H1 (cell line): ENCODE measurements around the gene PREX1. TPM values are rescaled to one million over a fixed set of nuclear protein-coding genes. Genes with fewer than 3 reads are reported as not detected.

Experiments
- CTCF ChIA-PET: fragments of 300-600 bp; sonication (Branson Sonifier 250); formaldehyde crosslinking; loops from one replicate; lab custom pipeline; 2021; ENCODE audit not compliant: partially characterized antibody; lab: Charles Lee
- POLR2A ChIA-PET: fragments of 300-600 bp; sonication (Branson Sonifier 250); formaldehyde crosslinking; loops from one replicate; lab custom pipeline; 2021; ENCODE audit warnings: inconsistent platforms; ENCODE audit not compliant: partially characterized antibody; lab: Charles Lee
- DNase-seq, 2 experiments: peaks; one replicate each; pipeline versions ENCODE4 v3.0.0 to v3.0.0-alpha.2; 2010 to 2022; ENCODE audit warnings: low spot score in 2 of 2, low read depth in 1 of 2, mixed read lengths in 1 of 2
- FAIRE-seq: peaks from 2 replicates; lab custom pipeline; 2011; peaks lifted over from hg19 to GRCh38; lab: Jason Lieb, UNC
- H2AFZ ChIP-seq: 2 replicates; pipeline ENCODE4 v1.8.1; 2012; ENCODE audit warnings: low read length, inconsistent platforms
- H2AK5ac ChIP-seq: 2 replicates; pipeline ENCODE4 v1.6.1; 2013; ENCODE audit warnings: low read depth, low read length
- H2BK120ac ChIP-seq: replicated peaks from 2 replicates; pipeline ENCODE3; 2013; ENCODE audit warnings: low read depth, low read length, inconsistent platforms
- H2BK12ac ChIP-seq: 2 replicates; pipeline ENCODE4 v1.6.1; 2013; ENCODE audit warnings: low read depth, low read length
- H2BK15ac ChIP-seq: 2 replicates; pipeline ENCODE4 v1.6.1; 2013; ENCODE audit warnings: low read length
- H2BK20ac ChIP-seq: 2 replicates; pipeline ENCODE4 v1.6.1; 2013; ENCODE audit warnings: low read length
- H2BK5ac ChIP-seq: 2 replicates; pipeline ENCODE4 v1.6.1; 2013; ENCODE audit warnings: low read depth, low read length
- H3K14ac ChIP-seq: 2 replicates; pipeline ENCODE4 v1.6.1; 2013; ENCODE audit warnings: inconsistent platforms; ENCODE audit not compliant: insufficient read length
- H3K18ac ChIP-seq: 2 replicates; pipeline ENCODE4 v1.6.1; 2013; ENCODE audit warnings: low read length; ENCODE audit errors: extremely low read depth
- H3K23ac ChIP-seq: 2 replicates; pipeline ENCODE4 v1.6.1; 2013; ENCODE audit warnings: inconsistent platforms; ENCODE audit not compliant: insufficient read length
- H3K23me2 ChIP-seq: 2 replicates; pipeline ENCODE4 v1.6.1; 2013; ENCODE audit warnings: low read depth, low read length
- H3K27ac ChIP-seq: 2 replicates; pipeline ENCODE4 v1.6.1; 2011; ENCODE audit warnings: low read depth, low read length, inconsistent platforms
- H3K27me3 ChIP-seq, 4 experiments: replicated peaks in 1 of 4; 1 replicate in 1 of 4; 2 replicates in 3 of 4; pipeline versions ENCODE4 v1.6.1 to v1.8.1; 2011 to 2013; ENCODE audit warnings: low read length in 3 of 4, mild to moderate bottlenecking in 3 of 4, inconsistent platforms in 2 of 4, mixed read lengths in 2 of 4, moderate library complexity in 1 of 4; ENCODE audit not compliant: control insufficient read depth in 3 of 4, insufficient read depth in 3 of 4; ENCODE audit errors: extremely low read depth in 1 of 4
- H3K36me3 ChIP-seq, 4 experiments: 2 replicates each; pipeline versions ENCODE4 v1.6.1 to v1.8.1; 2011 to 2013; ENCODE audit warnings: mild to moderate bottlenecking in 4 of 4, low read length in 3 of 4, moderate library complexity in 2 of 4, control low read depth in 1 of 4, inconsistent platforms in 1 of 4; ENCODE audit not compliant: insufficient read depth in 4 of 4, control insufficient read depth in 2 of 4
- H3K4ac ChIP-seq: replicated peaks from 2 replicates; pipeline ENCODE3; 2013; ENCODE audit warnings: low read length, low read depth, mixed read lengths, inconsistent platforms; ENCODE audit not compliant: insufficient read length
- H3K4me1 ChIP-seq, 4 experiments: replicated peaks in 1 of 4; 1 replicate in 1 of 4; 2 replicates in 3 of 4; pipeline versions ENCODE4 v1.6.1 to v1.8.1; 2011 to 2013; ENCODE audit warnings: low read length in 3 of 4, inconsistent platforms in 2 of 4, mixed read lengths in 1 of 4; ENCODE audit not compliant: insufficient read depth in 4 of 4, control insufficient read depth in 3 of 4
- H3K4me2 ChIP-seq, 2 experiments: 2 replicates each; pipeline versions ENCODE4 v1.6.1 to v1.8.1; 2011 to 2013; ENCODE audit warnings: low read depth in 2 of 2, low read length in 2 of 2, control low read depth in 1 of 2, inconsistent platforms in 1 of 2, mild to moderate bottlenecking in 1 of 2; ENCODE audit not compliant: insufficient read depth in 1 of 2
- H3K4me3 ChIP-seq, 4 experiments: fragments of 200-600, 300-600 bp in 1 of 4; sonication (generic), shearing (Covaris generic), sonication (Bioruptor Twin) in 1 of 4; 2 replicates each; pipeline versions ENCODE4 v1.5.1 to v1.8.1; 2011 to 2016; ENCODE audit warnings: low read length in 4 of 4, low read depth in 3 of 4, control low read depth in 2 of 4, inconsistent platforms in 2 of 4, mild to moderate bottlenecking in 2 of 4, mixed read lengths in 1 of 4, moderate library complexity in 1 of 4; ENCODE audit not compliant: insufficient read depth in 2 of 4; ENCODE audit errors: extremely low read depth in 1 of 4
- H3K56ac ChIP-seq: replicated peaks from 2 replicates; pipeline ENCODE3; 2013; ENCODE audit warnings: low read depth, mild to moderate bottlenecking, mixed read lengths, low read length, inconsistent platforms; ENCODE audit not compliant: insufficient read length
- H3K79me1 ChIP-seq: 2 replicates; pipeline ENCODE4 v1.6.1; 2013; ENCODE audit warnings: low read depth, low read length, control low read depth
- H3K79me2 ChIP-seq, 2 experiments: 2 replicates each; pipeline versions ENCODE4 v1.6.1 to v1.8.1; 2012 to 2013; ENCODE audit warnings: low read length in 2 of 2, mild to moderate bottlenecking in 2 of 2, inconsistent platforms in 1 of 2; ENCODE audit not compliant: insufficient read depth in 2 of 2, control insufficient read depth in 1 of 2
- H3K9ac ChIP-seq, 4 experiments: replicated peaks in 1 of 4; 1 replicate in 1 of 4; 2 replicates in 3 of 4; pipeline versions ENCODE4 v1.6.1 to v1.8.1; 2011 to 2013; ENCODE audit warnings: low read depth in 3 of 4, low read length in 3 of 4, control low read depth in 2 of 4, mild to moderate bottlenecking in 2 of 4, moderate library complexity in 2 of 4, inconsistent platforms in 1 of 4; ENCODE audit errors: extremely low read depth in 1 of 4
- H3K9me3 ChIP-seq, 2 experiments: 2 replicates each; pipeline versions ENCODE4 v1.6.1 to v1.8.1; 2012 to 2013; ENCODE audit warnings: mild to moderate bottlenecking in 2 of 2, moderate library complexity in 2 of 2, control low read depth in 1 of 2, inconsistent platforms in 1 of 2, low read depth in 1 of 2, low read length in 1 of 2, mixed read lengths in 1 of 2; ENCODE audit not compliant: insufficient read depth in 2 of 2
- H4K20me1 ChIP-seq, 2 experiments: replicated peaks in 1 of 2; 2 replicates each; pipeline versions ENCODE3 to v1.8.1; 2011 to 2013; ENCODE audit warnings: inconsistent platforms in 2 of 2, low read length in 2 of 2, mild to moderate bottlenecking in 1 of 2; ENCODE audit not compliant: insufficient read depth in 2 of 2, control insufficient read depth in 1 of 2
- H4K5ac ChIP-seq: 2 replicates; pipeline ENCODE4 v1.6.1; 2013; ENCODE audit warnings: low read length, low read depth, mixed read lengths, inconsistent platforms; ENCODE audit not compliant: insufficient read length
- H4K8ac ChIP-seq: 2 replicates; pipeline ENCODE4 v1.8.0; 2013; ENCODE audit warnings: mild to moderate bottlenecking, moderate library complexity, low read length, inconsistent platforms; ENCODE audit not compliant: insufficient read depth; ENCODE audit errors: extremely low read depth
- H4K91ac ChIP-seq: replicated peaks from 2 replicates; pipeline ENCODE3; 2013; ENCODE audit warnings: low read length, mixed read lengths, inconsistent platforms; ENCODE audit not compliant: insufficient read length
- BRCA1 ChIP-seq: IDR thresholded peaks from 2 replicates; pipeline ENCODE4 v1.6.1; 2012; ENCODE audit warnings: low read depth, low read length, improper control_type of control experiment
- EZH2 ChIP-seq: fragments of 200-600 bp; sonication (generic); IDR thresholded peaks from 2 replicates; pipeline ENCODE4 v1.7.1; 2012; ENCODE audit warnings: low read depth, mild to moderate bottlenecking, moderate library complexity, low read length, inconsistent platforms; ENCODE audit not compliant: severe bottlenecking
- MAFK ChIP-seq: IDR thresholded peaks from 2 replicates; pipeline ENCODE4 v1.6.1; 2012; ENCODE audit warnings: low read depth, mild to moderate bottlenecking, improper control_type of control experiment, low read length
- PHF8 ChIP-seq: fragments of 200-600 bp; sonication (generic); conservative IDR thresholded peaks from 2 replicates; pipeline ENCODE4 v1.7.1; 2012; ENCODE audit warnings: low read depth, mild to moderate bottlenecking, inconsistent platforms, low read length, moderate library complexity
- POU5F1 ChIP-seq: IDR thresholded peaks from 2 replicates; pipeline ENCODE4 v1.6.1; 2011; ENCODE audit warnings: low read depth, mild to moderate bottlenecking, low read length, moderate library complexity
- RXRA ChIP-seq: IDR thresholded peaks from 2 replicates; pipeline ENCODE4 v1.6.1; 2011; ENCODE audit warnings: low read depth, mild to moderate bottlenecking, low read length, moderate library complexity; ENCODE audit not compliant: insufficient read depth
- SIRT6 ChIP-seq: IDR thresholded peaks from one replicate; pipeline ENCODE4 v1.7.1; 2012; ENCODE audit warnings: low read length, inconsistent platforms
- TEAD4 ChIP-seq: IDR thresholded peaks from 2 replicates; pipeline ENCODE4 v1.6.1; 2012; ENCODE audit warnings: low read depth, low read length, inconsistent platforms, mixed read lengths
- WGBS, 2 experiments: shearing (Covaris generic) in 1 of 2; methylation state at CpG; one replicate each; pipeline versions ENCODE4 v1.1.6 to v1.1.7; 2013 to 2015; ENCODE audit warnings: low lambda C conversion rate in 2 of 2, mixed read lengths in 2 of 2, inconsistent platforms in 1 of 2, low coverage in 1 of 2, missing lambda C conversion rate in 1 of 2; ENCODE audit not compliant: insufficient replicate concordance in 2 of 2, insufficient coverage in 1 of 2, insufficient read length in 1 of 2; ENCODE audit errors: extremely low coverage in 1 of 2, missing lambda C conversion rate in 1 of 2; 5-methylcytosine and 5-hydroxymethylcytosine counted together
- polyA plus RNA-seq, 7 experiments: library from polyadenylated mRNA; depleted of rRNA in 3 of 7; stranded (reverse) in 5 of 7; unstranded in 2 of 7; fragments of >200 nt in 5 of 7; fragments of 200-250 nt in 2 of 7; gene quantifications; 1 replicate in 5 of 7; 2 replicates in 1 of 7; 4 replicates in 1 of 7; pipeline versions ENCODE4 v1.2.1 to v1.2.3, GENCODE V29; 2011 to 2013; ENCODE audit warnings: missing spikeins in 2 of 7, mixed read lengths in 2 of 7
- total RNA-seq: library from RNA; stranded (reverse); fragmentation: NEBNext Ultra II Directional; extraction: Animal tissue kit (Norgen Biotek cat#: 25700); gene quantifications from 2 replicates; pipeline ENCODE4 v1.2.1, GENCODE V29; 2021

Gene PREX1
- total and polyA plus RNA-seq, 2 of the 8 experiments (the other 6 are each of a cell fraction or from before 2014, with no cell fraction given): 10.7 to 12.8 TPM

- Histone ChIP-seq H4K5ac (no peak overlapping the region), H2BK20ac (no peak overlapping the region), H3K14ac (no peak overlapping the region), H3K18ac (no peak overlapping the region), H2BK15ac (no peak overlapping the region), H3K79me2 (no peaks in the 10 kb centered on the region), H3K36me3 (no peaks in the 10 kb centered on the region; a peak in 1 of 8 replicates), H3K79me1 (no peaks in the 10 kb centered on the region), H4K8ac (no peak overlapping the region), H3K23ac (no peak overlapping the region), H3K23me2 (peaks cover 3% of the 10 kb centered on the region; the same call in 1 of the 2 replicates), H2BK12ac (no peak overlapping the region), H2BK120ac (no peak overlapping the region), H2BK5ac (no peak overlapping the region), H3K9ac (no peak overlapping the region), H3K56ac (no peak overlapping the region), H3K4me2 (no peak overlapping the region), H3K27me3 (no peaks in the 10 kb centered on the region), H3K4me3 (no peak overlapping the region), H4K91ac (no peak overlapping the region), H2AFZ (no peak overlapping the region), H3K9me3 (no peaks in the 10 kb centered on the region), H2AK5ac (no peak overlapping the region), H3K4me1 (no peaks in the 10 kb centered on the region; a peak in 1 of 7 replicates), H3K27ac (no peak overlapping the region), H3K4ac (no peak overlapping the region), H4K20me1 (no peaks in the 10 kb centered on the region)
- WGBS, 2 experiments: 97% methylated on average over 2 of the region's 2 CpGs; no CpG with 5 or more reads in 1 of the 2 experiments
- no peak for DNase-seq
- ChIA-PET CTCF (interaction anchor here (1.3 to 16.7 kb wide), 4 partner anchors 8 to 53 kb away, joined by 3 to 186 read pairs (median 10); no protein-coding TSS in a partner anchor), POLR2A (interaction anchor here (1.0 kb wide), 1 partner anchor 11 kb away, joined by 3 read pairs; no protein-coding TSS in a partner anchor)
- TF ChIP-seq MAFK: no peak
- no peak for TF ChIP-seq BRCA1
- TF ChIP-seq SIRT6: no peak
- TF ChIP-seq POU5F1: no peak
- TF ChIP-seq RXRA: no peak
- no peak for TF ChIP-seq EZH2
- no peak for TF ChIP-seq PHF8
- no peak for TF ChIP-seq TEAD4
- no peak for FAIRE-seq
These were observed 132.5 kb downstream of the PREX1 start for GRCh38 chr20:48695255-48695654.
